ENCODE data around the gene PDZD2. TPM values are rescaled to one million over a fixed set of nuclear protein-coding genes. Genes with fewer than 3 reads are reported as not detected.

The PDZD2 gene
- total RNA-seq, 1 donor from 2014 or later: 1.1 TPM

DNA sequence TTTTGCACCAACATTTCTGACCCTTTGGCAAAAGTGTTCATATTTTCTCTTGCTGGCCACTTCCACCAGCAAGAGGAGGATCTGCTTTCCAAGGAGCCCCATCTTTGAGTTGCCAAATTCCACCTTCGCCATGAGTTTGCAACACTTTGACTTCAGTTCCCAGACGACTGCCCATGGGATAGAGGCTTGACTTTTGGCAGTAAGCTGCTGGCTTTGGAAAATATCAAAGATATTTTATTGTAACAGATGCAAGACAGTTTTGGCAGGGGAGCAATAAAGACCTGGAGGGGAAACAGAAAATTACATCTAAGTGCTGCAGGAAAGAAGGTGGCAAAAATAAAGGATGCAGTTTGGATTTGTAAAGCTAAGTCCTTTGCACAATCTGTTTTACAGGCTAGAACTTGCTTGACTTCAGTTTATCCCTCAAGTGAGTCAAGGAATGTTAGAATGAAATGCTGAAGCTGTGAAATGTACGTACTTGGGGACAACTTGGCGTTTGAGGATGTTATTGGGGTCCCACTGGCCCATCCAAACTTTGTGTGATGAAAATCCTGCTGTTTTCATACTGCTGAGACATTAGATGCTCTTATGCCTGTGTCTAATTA is 302.3 kb downstream of the PDZD2 start:
- Mint-ChIP-seq H3K4me3 (no peak overlapping the region), H3K36me3 (no peaks in the 10 kb centered on the region), H3K4me1 (peaks cover 17% of the 10 kb centered on the region), H3K9me3 (peaks cover 4% of the 10 kb centered on the region), H3K27me3 (ENCODE audit: insufficient read depth, low read depth) (peaks cover 9% of the 10 kb centered on the region), H3K27ac (peak overlapping the region; percentile 5)
- Histone ChIP-seq H3K79me2 (ENCODE audit: low read depth) (no peaks in the 10 kb centered on the region), H3K27ac (no peak overlapping the region), H2AFZ (replicated peaks) (no peak overlapping the region), H3K27me3 (no peaks in the 10 kb centered on the region), H3K36me3 (no peaks in the 10 kb centered on the region), H3K9me3 (ENCODE audit: low read depth) (no peaks in the 10 kb centered on the region), H3K9ac (no peak overlapping the region), H3K4me1 (no peaks in the 10 kb centered on the region), H3F3A (ENCODE audit: low read depth) (no peaks in the 10 kb centered on the region), H3K4me3 (no peak overlapping the region), H4K20me1 (ENCODE audit: low read depth) (no peaks in the 10 kb centered on the region), H3K4me2 (no peak overlapping the region)
- DNase-seq (ENCODE audit: low spot score): no peak
- TF ChIP-seq EZH2 (IDR thresholded peaks at IDR 0.05) (no peak), EZH2phosphoT487 (IDR thresholded peaks at IDR 0.05) (no peak)
- TF ChIP-seq, protein P1, sequence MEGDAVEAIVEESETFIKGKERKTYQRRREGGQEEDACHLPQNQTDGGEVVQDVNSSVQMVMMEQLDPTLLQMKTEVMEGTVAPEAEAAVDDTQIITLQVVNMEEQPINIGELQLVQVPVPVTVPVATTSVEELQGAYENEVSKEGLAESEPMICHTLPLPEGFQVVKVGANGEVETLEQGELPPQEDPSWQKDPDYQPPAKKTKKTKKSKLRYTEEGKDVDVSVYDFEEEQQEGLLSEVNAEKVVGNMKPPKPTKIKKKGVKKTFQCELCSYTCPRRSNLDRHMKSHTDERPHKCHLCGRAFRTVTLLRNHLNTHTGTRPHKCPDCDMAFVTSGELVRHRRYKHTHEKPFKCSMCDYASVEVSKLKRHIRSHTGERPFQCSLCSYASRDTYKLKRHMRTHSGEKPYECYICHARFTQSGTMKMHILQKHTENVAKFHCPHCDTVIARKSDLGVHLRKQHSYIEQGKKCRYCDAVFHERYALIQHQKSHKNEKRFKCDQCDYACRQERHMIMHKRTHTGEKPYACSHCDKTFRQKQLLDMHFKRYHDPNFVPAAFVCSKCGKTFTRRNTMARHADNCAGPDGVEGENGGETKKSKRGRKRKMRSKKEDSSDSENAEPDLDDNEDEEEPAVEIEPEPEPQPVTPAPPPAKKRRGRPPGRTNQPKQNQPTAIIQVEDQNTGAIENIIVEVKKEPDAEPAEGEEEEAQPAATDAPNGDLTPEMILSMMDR (IDR thresholded peaks at IDR 0.05): no peak

DNA sequence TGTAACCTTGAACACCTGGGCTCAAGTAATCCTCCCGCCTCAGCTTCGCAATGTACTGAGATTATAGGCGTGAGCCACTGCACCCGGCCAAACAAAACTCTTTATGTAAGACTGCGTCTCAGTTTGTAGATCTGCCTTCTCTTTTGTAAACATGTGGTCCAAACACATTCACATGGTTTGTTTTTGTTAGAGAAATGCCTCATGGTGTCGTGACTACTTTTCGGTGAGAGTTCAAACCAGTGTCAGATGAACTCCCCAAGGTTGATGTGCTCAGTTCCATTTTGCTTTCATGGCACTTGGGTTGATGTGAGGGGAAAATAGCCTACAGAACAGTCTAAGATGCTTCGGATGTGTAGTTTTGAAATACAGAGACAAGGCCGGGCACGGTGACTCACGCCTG is 303.6 kb downstream of the PDZD2 start:
- Mint-ChIP-seq H3K4me1 (peaks cover 14% of the 10 kb centered on the region), H3K4me3 (no peak overlapping the region), H3K27ac (no peak overlapping the region), H3K36me3 (no peaks in the 10 kb centered on the region), H3K27me3 (ENCODE audit: insufficient read depth, low read depth) (peaks cover 9% of the 10 kb centered on the region), H3K9me3 (peaks cover 4% of the 10 kb centered on the region)
- Histone ChIP-seq H3K79me2 (ENCODE audit: low read depth) (no peaks in the 10 kb centered on the region), H2AFZ (replicated peaks) (no peak overlapping the region), H3K9me3 (ENCODE audit: low read depth) (no peaks in the 10 kb centered on the region), H3K4me2 (no peak overlapping the region), H3K4me3 (no peak overlapping the region), H4K20me1 (ENCODE audit: low read depth) (no peaks in the 10 kb centered on the region), H3K36me3 (no peaks in the 10 kb centered on the region), H3K27me3 (no peaks in the 10 kb centered on the region), H3K27ac (no peak overlapping the region), H3F3A (ENCODE audit: low read depth) (no peaks in the 10 kb centered on the region), H3K4me1 (no peaks in the 10 kb centered on the region), H3K9ac (no peak overlapping the region)
- TF ChIP-seq EZH2phosphoT487 (IDR thresholded peaks at IDR 0.05) (no peak), EZH2 (IDR thresholded peaks at IDR 0.05) (no peak)
- TF ChIP-seq, protein P1 (IDR thresholded peaks at IDR 0.05): no peak
- no peak for DNase-seq (ENCODE audit: low spot score)

DNA sequence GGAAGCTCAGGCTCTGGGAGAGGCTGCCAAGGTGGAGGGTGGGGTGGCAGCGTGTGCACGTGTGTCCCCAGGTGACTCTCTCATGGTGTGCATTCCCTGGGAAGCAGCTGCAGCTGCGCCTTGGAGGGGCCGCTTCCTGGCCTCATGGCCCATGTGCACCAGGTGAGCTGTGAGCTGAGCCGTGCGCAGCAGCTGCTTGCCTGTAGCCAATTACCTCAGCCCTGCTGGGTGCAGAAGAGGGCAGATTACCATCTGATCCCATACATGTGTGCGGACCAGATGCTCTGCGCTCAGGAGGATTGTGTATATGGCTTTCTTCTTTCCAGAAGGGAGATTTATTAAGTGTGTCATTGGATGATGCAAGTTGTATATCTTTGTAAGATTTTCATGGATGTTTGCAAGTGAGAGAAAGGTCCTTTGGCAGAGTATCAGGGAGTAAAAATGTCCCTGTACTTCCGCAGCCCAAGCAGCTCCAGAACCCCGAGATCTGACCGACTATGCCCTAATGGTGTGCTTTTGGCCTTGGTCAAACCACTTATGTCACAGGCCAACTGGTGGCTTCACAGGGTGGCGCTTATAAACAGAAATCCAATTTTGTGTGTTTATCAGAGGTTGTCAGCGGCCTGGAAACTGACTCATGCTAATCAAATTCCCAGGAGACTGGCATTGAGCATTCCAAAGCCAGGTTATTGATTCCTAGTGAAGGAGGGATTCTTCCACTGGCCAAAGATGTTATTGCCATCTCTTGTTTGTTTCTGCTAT is 305.9 kb downstream of the PDZD2 start:
- H3K4me3 ChIP-seq: no peak overlapping the region
- H3K9ac ChIP-seq: no peak overlapping the region
- DNase-seq (ENCODE audit: low spot score): no peak
- H4K20me1 ChIP-seq (ENCODE audit: low read depth): no peaks in the 10 kb centered on the region
- no peak overlapping the region for H3K4me2 ChIP-seq
- Mint-ChIP-seq H3K27me3 (ENCODE audit: insufficient read depth, low read depth) (peaks cover 9% of the 10 kb centered on the region), H3K27ac (no peak overlapping the region), H3K36me3 (no peaks in the 10 kb centered on the region), H3K4me3 (no peak overlapping the region), H3K9me3 (no peaks in the 10 kb centered on the region), H3K4me1 (peaks cover 14% of the 10 kb centered on the region)
- no peaks in the 10 kb centered on the region for H3K4me1 ChIP-seq
- H3K79me2 ChIP-seq (ENCODE audit: low read depth): no peaks in the 10 kb centered on the region
- TF ChIP-seq EZH2 (IDR thresholded peaks at IDR 0.05): no peak
- TF ChIP-seq EZH2phosphoT487 (IDR thresholded peaks at IDR 0.05): no peak
- TF ChIP-seq, protein P1 (IDR thresholded peaks at IDR 0.05): no peak
- H3K27ac ChIP-seq: no peak overlapping the region
- no peaks in the 10 kb centered on the region for H3K27me3 ChIP-seq
- no peak overlapping the region for H2AFZ ChIP-seq (replicated peaks)
- no peaks in the 10 kb centered on the region for H3K9me3 ChIP-seq (ENCODE audit: low read depth)
- no peaks in the 10 kb centered on the region for H3F3A ChIP-seq (ENCODE audit: low read depth)
- no peaks in the 10 kb centered on the region for H3K36me3 ChIP-seq

All from neural progenitor cell (in vitro differentiated cells).